Cardiac atrium fibroblast (primary cell): Measurements from ENCODE around the gene ACCSL. TPM values are rescaled to one million over a fixed set of nuclear protein-coding genes. Genes with fewer than 3 reads are reported as not detected.

Experiments
- total RNA-seq: library from RNA; depleted of rRNA; stranded (reverse); fragments of >200 nt; gene quantifications from 2 replicates; pipeline ENCODE4 v1.2.3, GENCODE V29; 2015

ACCSL gene
- not detected in 2 replicates for total RNA-seq

GRCh38 chr11:44047931-44048431, at the start of gene ACCSL:
Gene ACCSL, plus strand, starts transcription at chr11:44047981. Its CDS starts 56 bp downstream, at chr11:44048037.

GRCh38 chr11:44065841-44066731, 18.3 kb downstream of the ACCSL start, which contains the start of gene ACCS:
Gene ACCS, plus strand, starts transcription at chr11:44066270. Its CDS starts 1,358 bp downstream, at chr11:44067628.

GRCh38 chr11:44095506-44096359, 48.0 kb downstream of the ACCSL start, which contains the start of gene EXT2:
Gene EXT2, plus strand, starts transcription at chr11:44095678. Its CDS starts 12,035 bp downstream, at chr11:44107713.

Other genes with a start within 250 kb of the ACCSL start
- gene ALKBH3, start 167.2 kb upstream of the ACCSL start, total RNA-seq, result 24.8 and 37.9 TPM in 2 replicates
- 11.5 and 15.5 TPM in 2 replicates for gene C11orf96, start 105.3 kb upstream of the ACCSL start, total RNA-seq
- 5.6 and 11.7 TPM in 2 replicates for gene ACCS, start 18.3 kb downstream of the ACCSL start, total RNA-seq
- 153 and 175 TPM in 2 replicates for gene EXT2, start 47.7 kb downstream of the ACCSL start, total RNA-seq